ENCODE results near the gene PI4KB. TPM values are rescaled to one million over a fixed set of nuclear protein-coding genes. Genes with fewer than 3 reads are reported as not detected.

PI4KB gene
- polyA plus RNA-seq, 2 donors, result 22.3 to 28.6 TPM

Other genes with a start within 250 kb of the PI4KB start
- gene SEMA6C, start 180.8 kb downstream of the PI4KB start, polyA plus RNA-seq, result 1 to 10 TPM; 3.3 to 7.2 TPM
- 1 to 10 TPM; 1.2 to 1.6 TPM for gene TNFAIP8L2, start 170.8 kb downstream of the PI4KB start, polyA plus RNA-seq
- gene LYSMD1, start 161.5 kb downstream of the PI4KB start, polyA plus RNA-seq, result 1 to 10 TPM; 3.8 TPM
- 10 to 100 TPM; 40.5 to 43.9 TPM for gene SCNM1, start 161.3 kb downstream of the PI4KB start, polyA plus RNA-seq
- under 1 TPM; 0.14 to 0.22 TPM for gene TMOD4, start 151.4 kb downstream of the PI4KB start, polyA plus RNA-seq
- gene VPS72, start 137.2 kb downstream of the PI4KB start, polyA plus RNA-seq, result 10 to 100 TPM; 27.2 to 28.2 TPM
- gene PIP5K1A, start 128.9 kb downstream of the PI4KB start, polyA plus RNA-seq, result 10 to 100 TPM; 16.4 to 23.2 TPM
- gene PSMD4, start 72.7 kb downstream of the PI4KB start, polyA plus RNA-seq, result 100 to 1,000 TPM; 127 to 168 TPM
- 10 to 100 TPM in 1 of 2 donors, 1 to 10 TPM in 1; 8.0 to 11.4 TPM for gene ZNF687, start 45.1 kb downstream of the PI4KB start, polyA plus RNA-seq
- 10 to 100 TPM; 12.0 to 12.9 TPM for gene RFX5, start 19.8 kb upstream of the PI4KB start, polyA plus RNA-seq
- gene SELENBP1, start 45.3 kb upstream of the PI4KB start, polyA plus RNA-seq, result 10 to 100 TPM; 23.5 to 27.4 TPM
- 100 to 1,000 TPM; 223 to 250 TPM for gene PSMB4, start 72.2 kb upstream of the PI4KB start, polyA plus RNA-seq
- gene POGZ, start 132.1 kb upstream of the PI4KB start, polyA plus RNA-seq, result 10 to 100 TPM; 11.0 to 26.3 TPM
- 10 to 100 TPM; 10.5 to 13.7 TPM for gene CGN, start 184.0 kb upstream of the PI4KB start, polyA plus RNA-seq
- gene TUFT1, start 212.9 kb upstream of the PI4KB start, polyA plus RNA-seq, result 10 to 100 TPM; 28.6 to 33.5 TPM

Data from esophagus (tissue), 2 donors.